Stimulated activated CD8-positive, alpha-beta memory T cell treated with anti-CD3 and anti-CD28 coated beads, Interleukin-2, amount 100 ng/mL, for 1 hour (primary cell): Measurements from ENCODE around the gene GREB1.

ENCODE experiments used
- DNase-seq, 2 donors: peaks; one replicate each; pipeline ENCODE4 v3.0.0-alpha.2; 2020; ENCODE audit warnings: low read depth in 2 of 2

GREB1 gene

DNA sequence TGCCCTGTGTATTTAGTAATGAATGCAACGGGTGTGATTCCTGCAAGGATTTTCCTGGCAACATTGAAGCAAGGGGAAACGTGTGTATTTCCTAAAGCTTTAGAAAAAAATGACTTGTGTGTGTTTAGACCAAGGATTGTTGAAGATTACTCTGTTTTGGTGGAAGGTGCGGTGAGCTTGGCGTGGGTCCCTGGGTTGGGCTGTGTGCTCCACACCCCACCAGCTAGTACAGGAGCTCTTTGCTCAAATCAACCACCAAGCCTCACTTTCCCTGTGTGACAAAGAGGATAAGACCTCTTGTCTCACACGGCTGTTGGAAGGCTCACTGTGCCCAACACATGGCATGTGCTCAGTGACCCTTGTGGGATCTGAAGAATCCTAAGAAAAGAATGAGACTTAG, 21.4 kb upstream of the GREB1 start:
- no peak for DNase-seq

GRCh38 chr2:11513319-11513718, 20.5 kb upstream of the GREB1 start:
- DNase-seq: no peak

DNA sequence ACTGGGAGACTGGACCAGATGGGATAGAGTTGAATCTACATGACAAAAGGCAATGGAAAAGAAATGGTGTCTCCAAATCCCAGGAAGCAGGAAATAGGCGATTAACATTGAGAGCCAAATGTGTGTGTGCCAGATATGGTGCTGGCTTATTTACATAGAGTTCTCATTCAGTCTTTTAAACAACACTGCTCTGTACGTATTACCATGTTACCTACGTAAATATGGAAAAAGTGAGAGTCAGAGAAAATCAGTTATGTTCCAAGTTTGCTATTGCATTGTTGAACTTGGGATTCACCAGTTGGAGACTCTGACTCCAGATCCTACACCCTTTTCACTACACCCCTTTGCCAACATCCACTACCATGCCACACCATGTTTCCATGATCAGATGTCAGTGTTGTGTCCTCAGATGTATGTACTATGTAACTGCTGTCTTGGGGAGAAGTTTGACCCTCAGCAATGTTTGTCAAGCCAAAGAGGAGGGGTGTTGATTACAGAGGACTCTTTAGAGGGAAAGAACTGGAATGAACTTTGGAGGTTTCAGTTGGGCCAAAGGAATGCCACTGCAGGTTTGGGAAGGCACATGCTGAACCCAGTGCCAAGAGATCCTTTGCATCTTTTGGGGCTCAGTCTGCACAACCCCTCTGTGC, 19.6 kb upstream of the GREB1 start:
- no peak for DNase-seq

DNA sequence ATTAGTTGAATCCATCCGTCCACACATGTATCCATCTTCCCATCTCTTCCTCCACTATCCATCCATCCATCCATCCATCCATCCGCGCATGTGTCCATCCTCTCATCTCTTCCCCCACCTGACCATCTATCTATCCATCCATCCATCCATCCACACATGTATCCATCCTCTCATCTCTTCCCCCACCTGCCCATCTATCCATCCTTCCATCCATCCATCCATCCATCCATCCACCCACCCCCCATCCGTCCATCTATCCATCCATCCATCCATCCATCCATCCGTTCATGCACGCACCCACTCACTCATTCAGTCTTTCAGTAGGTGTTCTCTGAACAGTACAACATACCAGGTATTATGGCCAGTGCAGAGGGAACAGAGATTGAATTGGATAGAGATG, 18.9 kb upstream of the GREB1 start:
- no peak for DNase-seq

DNA sequence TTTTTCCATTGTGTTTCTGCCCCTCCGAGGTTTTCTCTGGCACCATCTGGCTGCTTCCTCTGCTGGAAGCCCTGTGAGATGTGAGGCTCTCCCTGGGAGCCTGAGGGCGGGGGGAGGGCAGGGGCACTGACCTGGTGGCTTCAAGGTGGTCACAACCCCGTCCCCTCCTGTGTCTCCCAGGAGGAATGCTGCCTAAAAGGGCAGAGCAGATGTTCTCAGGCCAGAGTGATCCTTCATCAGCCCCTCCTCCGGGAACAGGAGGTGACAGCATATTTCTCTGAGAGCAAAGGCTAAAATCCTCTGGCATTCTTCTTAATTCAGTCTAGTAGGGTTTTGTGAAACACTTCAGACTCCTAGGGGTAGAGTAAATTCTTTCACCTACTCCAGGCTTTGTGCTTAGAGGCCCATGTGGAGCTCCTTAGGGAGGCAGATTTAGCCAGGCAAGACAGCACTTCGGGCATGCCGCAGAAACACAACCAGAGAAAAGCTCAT, 18.3 kb upstream of the GREB1 start:
- DNase-seq: no peak

DNA sequence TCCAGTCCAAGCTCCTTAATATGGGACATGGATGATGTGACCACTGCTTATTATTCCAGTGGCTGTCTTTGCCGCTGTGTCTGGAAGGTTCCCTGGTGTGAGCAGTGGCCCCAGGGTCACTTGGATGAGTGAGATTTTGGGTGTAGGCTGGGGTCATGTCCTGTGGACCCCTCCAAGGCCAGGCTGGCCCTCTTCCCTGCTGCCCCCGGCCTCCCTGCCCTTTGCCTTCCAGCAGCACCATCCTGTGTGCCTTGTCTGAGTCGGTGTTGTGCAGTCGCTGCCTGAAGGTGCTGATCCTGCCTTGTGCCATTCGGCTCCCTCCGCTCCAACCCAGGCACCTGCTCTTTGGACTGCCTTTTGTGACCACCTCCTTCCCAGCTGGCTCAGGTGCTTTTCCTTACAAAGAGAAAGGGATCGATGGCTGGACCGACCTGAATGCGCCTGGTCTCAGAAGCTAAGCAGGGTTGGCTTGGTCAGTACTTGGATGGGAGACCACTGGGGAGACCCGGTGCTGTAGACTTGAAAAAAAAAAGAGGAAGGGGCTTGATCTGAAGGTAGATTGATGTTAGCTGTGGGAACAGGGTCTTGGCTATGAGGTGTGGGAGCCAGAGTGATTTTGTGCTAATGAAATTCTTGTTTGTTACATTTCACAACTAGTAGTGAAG, 16.7 kb upstream of the GREB1 start:
- DNase-seq: no peak

- no peak for DNase-seq
Measured at GRCh38 chr2:11517906-11518305, 15.9 kb upstream of the GREB1 start.

DNA sequence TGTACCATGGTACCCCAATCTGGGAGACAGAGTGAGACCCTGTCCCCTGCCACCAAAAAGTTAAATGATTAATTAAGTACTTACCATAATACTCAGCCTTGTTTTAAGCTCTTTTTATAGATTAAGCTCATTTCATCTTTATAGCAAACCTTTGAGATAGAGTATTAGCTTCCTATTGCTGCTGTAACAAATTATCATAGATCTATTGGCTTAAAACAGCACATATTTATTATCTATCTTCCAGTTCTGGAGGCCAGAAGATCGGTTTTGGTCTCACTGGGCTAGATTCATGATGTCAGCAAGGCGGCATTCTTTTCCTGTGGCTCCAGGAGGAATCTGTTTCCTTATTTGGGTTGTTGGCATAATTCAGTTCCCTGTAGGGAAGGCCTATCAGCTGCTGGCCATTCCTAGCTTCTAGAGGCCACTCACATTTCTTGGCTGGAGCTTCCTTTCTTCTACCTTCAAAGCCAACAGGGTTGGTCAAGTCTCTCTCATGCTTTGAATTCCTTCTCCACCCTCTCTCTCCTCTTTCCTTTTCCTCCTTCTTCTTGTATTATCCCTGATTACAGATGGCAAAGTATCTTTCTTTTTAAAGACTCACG, 13.7 kb upstream of the GREB1 start:
- no peak for DNase-seq

DNA sequence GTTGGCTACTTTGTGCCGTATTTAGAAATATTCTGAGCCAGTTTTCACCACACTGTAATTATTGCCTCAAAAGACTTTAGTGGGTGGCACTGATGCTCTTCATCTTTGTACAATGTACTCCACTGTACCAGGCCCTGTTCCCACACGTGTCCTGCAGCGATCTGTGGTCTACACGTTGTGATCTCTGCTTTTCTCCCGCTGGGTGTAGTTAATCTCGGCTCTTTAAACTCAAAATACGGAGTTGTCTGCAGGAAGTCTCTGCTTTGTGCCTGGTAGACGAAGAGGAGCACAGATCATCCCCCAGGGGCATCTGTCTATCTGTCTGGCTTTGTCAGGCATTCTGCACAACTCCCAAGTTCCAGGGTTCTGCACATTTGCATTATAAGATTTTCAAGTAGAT, 12.1 kb upstream of the GREB1 start:
- no peak for DNase-seq

- no peak for DNase-seq
Measured at GRCh38 chr2:11524470-11524869, 9.4 kb upstream of the GREB1 start.

GRCh38 chr2:11525762-11526161, 8.1 kb upstream of the GREB1 start:
- no peak for DNase-seq

GRCh38 chr2:11527001-11527400, 6.8 kb upstream of the GREB1 start:
- DNase-seq: no peak

- no peak for DNase-seq
Measured at GRCh38 chr2:11528228-11528627, 5.6 kb upstream of the GREB1 start.

DNA sequence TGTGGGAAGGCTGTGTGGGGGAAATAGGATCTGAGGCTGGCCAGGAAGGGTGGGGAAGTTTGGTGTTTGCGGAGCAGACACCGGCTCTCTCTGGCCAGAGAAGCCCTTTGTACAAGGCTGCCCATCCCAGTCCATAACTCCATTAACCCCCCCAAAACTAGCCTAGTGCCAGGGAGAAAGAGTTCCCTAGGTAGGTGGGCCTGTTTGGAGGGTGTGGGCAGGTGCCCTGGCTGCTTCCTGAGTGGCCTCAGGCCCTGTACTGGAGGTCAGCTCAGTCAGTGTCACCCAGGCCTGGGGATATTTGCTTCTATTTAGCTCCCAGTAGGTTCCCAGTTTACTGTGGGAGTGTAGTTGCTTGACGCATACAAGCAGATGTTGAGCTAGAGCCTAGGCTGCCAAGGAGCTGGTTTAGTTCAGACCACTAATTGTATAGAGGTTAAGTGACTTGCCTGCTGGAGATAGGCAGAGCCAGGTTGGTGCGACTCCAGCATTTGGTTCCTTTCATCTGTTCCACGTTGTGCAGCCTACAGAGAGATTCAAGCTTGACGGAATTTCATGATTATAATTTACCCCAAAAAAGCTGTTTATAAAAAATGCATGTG, 2.9 kb upstream of the GREB1 start:
- no peak for DNase-seq

DNA sequence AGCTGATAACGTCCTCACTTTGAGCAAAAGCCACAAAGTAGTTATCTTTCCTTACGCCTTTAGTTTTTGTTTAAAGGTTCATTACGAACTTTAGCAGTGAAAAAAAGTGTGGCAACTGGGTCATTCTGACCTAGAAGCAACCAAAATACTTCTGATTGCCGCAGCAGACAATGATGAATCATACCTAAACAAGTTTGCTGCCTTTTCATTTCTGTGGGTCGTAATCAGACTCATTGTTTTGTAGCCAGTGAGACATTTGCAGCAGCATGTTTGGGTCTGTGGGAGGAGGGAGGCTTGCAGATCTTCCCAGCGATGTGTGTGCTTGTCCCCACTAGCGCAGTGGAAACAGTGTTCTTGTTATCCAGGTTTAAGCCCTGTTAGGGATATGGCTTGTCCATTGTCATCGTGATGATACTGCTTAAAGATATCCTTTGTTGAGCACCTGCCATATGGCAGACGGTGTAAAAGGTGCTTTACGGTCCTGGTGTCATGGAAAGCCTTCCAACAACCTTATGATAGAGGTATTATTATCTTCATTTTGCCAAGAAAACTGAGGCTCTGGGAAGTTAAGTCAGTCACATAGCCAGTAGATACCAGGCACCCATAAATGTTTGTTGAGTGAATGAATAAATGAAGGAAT, 1.3 kb upstream of the GREB1 start:
- DNase-seq: no peak

GRCh38 chr2:11534071-11534745, 363 bp downstream of the GREB1 start:
- DNase-seq: no peak

DNA sequence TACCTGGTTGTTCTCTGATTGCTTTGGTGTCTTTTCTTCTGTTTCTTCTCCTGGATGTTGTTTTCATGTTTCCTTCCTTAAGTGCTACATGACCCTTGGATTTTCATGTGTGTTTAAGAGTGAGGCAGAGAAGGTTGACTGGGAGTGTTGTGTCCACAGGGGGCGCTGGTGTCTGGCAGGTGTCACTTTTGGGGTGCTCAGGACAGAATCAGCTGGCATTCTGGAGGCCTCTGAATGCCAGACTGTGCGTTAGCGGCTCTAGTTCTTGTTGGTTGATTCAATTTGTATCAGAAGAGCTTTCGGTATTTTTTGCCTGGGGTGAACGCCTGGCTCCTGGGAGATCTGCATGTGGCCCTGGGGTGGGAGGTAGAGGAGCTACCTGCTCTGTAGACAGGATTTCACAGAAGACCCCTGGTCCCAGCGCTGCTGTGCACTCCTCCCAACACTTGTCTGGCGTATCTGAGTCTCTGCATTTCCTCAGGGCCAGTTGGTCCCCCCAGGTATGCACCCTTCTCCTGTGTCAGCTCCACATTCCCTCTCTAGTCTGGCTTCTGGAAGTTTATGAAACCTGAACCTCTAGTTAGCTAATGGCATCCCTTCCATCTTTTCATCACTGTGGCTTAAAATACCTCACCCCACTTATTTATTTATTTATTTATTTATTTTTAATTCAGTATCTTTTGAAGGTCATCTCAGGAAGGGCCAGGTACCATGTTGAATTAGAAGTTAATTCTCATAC, 1.1 kb downstream of the GREB1 start:
- DNase-seq: no peak

DNA sequence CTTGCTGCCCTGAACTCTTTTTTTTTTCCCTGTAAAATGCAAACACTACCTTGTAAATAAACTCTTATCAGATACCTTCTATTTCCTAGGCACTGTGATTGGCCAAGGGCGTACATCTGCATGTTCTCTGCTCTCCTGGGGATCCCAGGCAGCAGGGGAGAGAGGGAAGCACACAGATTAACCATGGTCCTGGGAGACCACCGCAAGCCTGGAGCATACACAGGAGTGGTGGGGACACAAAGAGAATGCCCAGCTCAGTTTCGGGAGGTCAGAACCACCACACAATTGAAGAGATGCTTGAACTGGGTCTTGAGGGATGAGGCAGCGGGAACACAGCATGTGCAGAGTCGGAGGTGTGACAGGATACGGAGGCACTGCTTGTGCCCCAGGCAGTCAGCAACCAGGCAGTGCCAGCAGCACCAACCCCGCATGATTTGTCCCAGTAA, 2.1 kb downstream of the GREB1 start:
- DNase-seq: no peak

- no peak for DNase-seq
Measured at GRCh38 chr2:11537951-11538350, 4.1 kb downstream of the GREB1 start.

DNA sequence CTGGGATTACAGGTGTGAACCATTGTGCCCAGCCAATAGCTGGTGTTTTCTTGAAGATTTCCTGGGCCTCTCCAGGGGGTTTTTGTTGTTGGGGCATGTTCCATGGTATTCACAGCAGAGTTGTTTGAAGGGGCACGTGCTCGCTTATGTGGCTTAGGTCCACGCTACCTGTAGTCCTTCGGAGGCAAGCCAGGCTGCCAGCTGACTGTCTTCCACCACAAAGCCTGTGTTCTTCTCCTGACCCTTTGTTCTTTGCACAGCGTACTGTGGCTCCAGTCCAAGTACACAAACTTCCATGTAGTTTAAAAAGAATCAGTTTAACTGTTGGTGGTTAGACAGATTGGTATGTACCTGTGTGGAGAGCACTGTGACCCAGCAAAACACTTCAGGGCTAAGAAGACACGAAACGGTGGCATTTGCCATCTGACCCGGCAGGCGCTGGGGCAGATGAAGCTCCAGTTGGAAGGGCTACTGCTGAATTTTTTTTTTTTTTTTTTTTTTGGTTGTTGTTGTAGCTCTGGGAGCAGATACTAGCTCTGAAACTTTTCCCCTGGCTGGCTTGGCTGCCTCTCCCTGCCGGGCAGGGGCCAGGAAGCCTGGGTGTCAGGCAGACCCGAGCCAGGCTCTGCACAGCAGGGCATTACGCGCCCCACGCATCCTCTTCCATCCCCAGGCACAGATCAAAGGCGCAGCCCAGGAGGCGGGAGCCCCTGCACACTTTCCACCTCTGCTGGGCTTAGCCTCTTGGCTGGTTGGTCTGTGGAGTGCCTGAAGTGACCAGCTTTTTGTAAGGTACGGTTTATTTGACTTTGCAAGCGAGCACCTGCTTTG, 5.7 kb downstream of the GREB1 start:
- DNase-seq: no peak
